ENCODE data around the gene CELF1. TPM values are rescaled to one million over a fixed set of nuclear protein-coding genes. Genes with fewer than 3 reads are reported as not detected.
"Not testable (repeated sequence)": the region's sequence is repeated elsewhere in the genome, so short reads cannot be mapped to it uniquely, and the experiment has no call there.

The CELF1 gene
- total and polyA plus RNA-seq, 11 donors, result 27.3 to 111 (median 85.5) TPM

- Histone ChIP-seq H3K4me3 (no peak overlapping the region), H3K4me1 (peaks cover 0 to 73% (median 49%) of the 10 kb centered on the region in 12 donors), H3K27ac (peak overlapping the region in 1 of 12 donors; percentile 43), H3K9me3 (no peaks in the 10 kb centered on the region), H3K36me3 (peaks cover 0 to 17% (median 0%) of the 10 kb centered on the region in 9 donors), H3K27me3 (no peaks in the 10 kb centered on the region)
- intact Hi-C loops (cut with DNase I), result loop anchor here in 1 of 10 donors (10.0 kb wide), 1 partner anchor 45 kb away; no protein-coding TSS in a partner anchor
- 92 to 97% (median 95%) methylated on average over 4 of the region's 4 CpGs for WGBS, 4 donors
- TF ChIP-seq CTCF (IDR thresholded peaks at IDR 0.05) (no peak), POLR2A (IDR thresholded peaks at IDR 0.05) (no peak)
- no peak for DNase-seq
- ATAC-seq, result no peak
These were observed 23.0 kb downstream of the CELF1 start for GRCh38 chr11:47529951-47530350.

GRCh38 chr11:47527186-47527585 lies 25.7 kb downstream of the CELF1 start:
- Histone ChIP-seq H3K27ac (peak overlapping the region in 1 of 12 donors; percentile 81), H3K27me3 (no peaks in the 10 kb centered on the region), H3K4me1 (peaks cover 1 to 73% (median 47%) of the 10 kb centered on the region in 12 donors), H3K36me3 (peaks cover 0 to 13% (median 0%) of the 10 kb centered on the region in 9 donors), H3K4me3 (no peak overlapping the region), H3K9me3 (no peaks in the 10 kb centered on the region)
- WGBS, 4 donors, result 90 to 96% (median 93%) methylated on average over 6 of the region's 6 CpGs
- DNase-seq (no peak), ATAC-seq (no peak)
- TF ChIP-seq CTCF (IDR thresholded peaks at IDR 0.05), result no peak
- TF ChIP-seq POLR2A (IDR thresholded peaks at IDR 0.05), result no peak
- intact Hi-C loops (cut with DNase I), result no loop called here

- peak overlapping the region in 2 of 12 donors; percentile 42 to 81 for H3K27ac ChIP-seq
- H3K36me3 ChIP-seq, result peaks cover 0 to 13% (median 0%) of the 10 kb centered on the region in 9 donors
- ATAC-seq; DNase-seq; intact Hi-C loops (cut with DNase I); H3K9me3 ChIP-seq; H3K27me3 ChIP-seq; H3K4me3 ChIP-seq: not testable (repeated sequence)
- peaks cover 0 to 74% (median 45%) of the 10 kb centered on the region in 12 donors for H3K4me1 ChIP-seq
- WGBS, 4 donors, result 86 to 94% (median 92%) methylated on average over 9 of the region's 9 CpGs
These were observed 26.9 kb downstream of the CELF1 start for GRCh38 chr11:47526032-47526431.

- H3K27ac ChIP-seq, result peak overlapping the region; percentile 38 to 91 (median 72)
- ATAC-seq, result peak; percentile 69 to 82 (median 78)
- TF ChIP-seq CTCF (IDR thresholded peaks at IDR 0.05), result no peak
- TF ChIP-seq POLR2A (IDR thresholded peaks at IDR 0.05), result no peak
- H3K27me3 ChIP-seq, result no peaks in the 10 kb centered on the region
- H3K4me1 ChIP-seq, result peaks cover 0 to 80% (median 53%) of the 10 kb centered on the region in 12 donors
- H3K36me3 ChIP-seq, result peaks cover 0 to 13% (median 0%) of the 10 kb centered on the region in 9 donors
- peak in 3 of 5 donors; percentile 28 to 45 (median 33) for DNase-seq
- intact Hi-C loops (cut with DNase I), result no loop called here
- 23 to 30% (median 26%) methylated on average over 9 of the region's 9 CpGs for WGBS, 4 donors
- peak overlapping the region in 9 of 12 donors; percentile 4 to 48 (median 39) for H3K4me3 ChIP-seq
- no peaks in the 10 kb centered on the region for H3K9me3 ChIP-seq
These were observed 28.5 kb downstream of the CELF1 start for GRCh38 chr11:47524291-47524874.
